WERI-Rb-1 (cell line): Measurements from ENCODE around the gene BEX3.
"Not testable (repeated sequence)": the region's sequence is repeated elsewhere in the genome, so short reads cannot be mapped to it uniquely, and the experiment has no call there.

Source experiments
- DNase-seq: peaks from one replicate; pipeline ENCODE4 v3.0.0-alpha.2; 2020
- H3K27ac ChIP-seq: fragments of 250-450 bp; sonication (Bioruptor Pico); 2 replicates; pipeline ENCODE4 v1.5.1; 2020; ENCODE audit warnings: mild to moderate bottlenecking, moderate library complexity
- H3K27me3 ChIP-seq: fragments of 250-450 bp; sonication (Bioruptor Pico); 2 replicates; pipeline ENCODE4 v1.5.1; 2021; ENCODE audit warnings: mild to moderate bottlenecking, low read depth, moderate library complexity; ENCODE audit not compliant: insufficient read depth, severe bottlenecking
- H3K36me3 ChIP-seq: fragments of 250-450 bp; sonication (Bioruptor Pico); 2 replicates; pipeline ENCODE4 v1.5.1; 2020; ENCODE audit warnings: mild to moderate bottlenecking, moderate library complexity
- H3K4me3 ChIP-seq: 2 replicates; pipeline ENCODE4 v1.5.1; 2011; ENCODE audit warnings: low read depth, mild to moderate bottlenecking, control low read depth, low read length
- H3K9me3 ChIP-seq: fragments of 250-450 bp; sonication (Bioruptor Pico); 2 replicates; pipeline ENCODE4 v1.5.1; 2021; ENCODE audit warnings: mild to moderate bottlenecking, moderate library complexity; ENCODE audit not compliant: severe bottlenecking
- CTCF ChIP-seq: IDR thresholded peaks from 2 replicates; pipeline ENCODE4 v1.5.1; 2011; ENCODE audit warnings: low read depth, mild to moderate bottlenecking, control low read depth, inconsistent platforms, low read length

Gene BEX3

GRCh38 chrX:103344606-103345005 lies 31.7 kb upstream of the BEX3 start:
- Histone ChIP-seq H3K36me3 (no peaks in the 10 kb centered on the region), H3K27ac (no peak overlapping the region), H3K27me3 (peaks cover 5% of the 10 kb centered on the region), H3K4me3 (no peak overlapping the region), H3K9me3 (no peaks in the 10 kb centered on the region)
- no peak for DNase-seq
- TF ChIP-seq CTCF = no peak

DNA sequence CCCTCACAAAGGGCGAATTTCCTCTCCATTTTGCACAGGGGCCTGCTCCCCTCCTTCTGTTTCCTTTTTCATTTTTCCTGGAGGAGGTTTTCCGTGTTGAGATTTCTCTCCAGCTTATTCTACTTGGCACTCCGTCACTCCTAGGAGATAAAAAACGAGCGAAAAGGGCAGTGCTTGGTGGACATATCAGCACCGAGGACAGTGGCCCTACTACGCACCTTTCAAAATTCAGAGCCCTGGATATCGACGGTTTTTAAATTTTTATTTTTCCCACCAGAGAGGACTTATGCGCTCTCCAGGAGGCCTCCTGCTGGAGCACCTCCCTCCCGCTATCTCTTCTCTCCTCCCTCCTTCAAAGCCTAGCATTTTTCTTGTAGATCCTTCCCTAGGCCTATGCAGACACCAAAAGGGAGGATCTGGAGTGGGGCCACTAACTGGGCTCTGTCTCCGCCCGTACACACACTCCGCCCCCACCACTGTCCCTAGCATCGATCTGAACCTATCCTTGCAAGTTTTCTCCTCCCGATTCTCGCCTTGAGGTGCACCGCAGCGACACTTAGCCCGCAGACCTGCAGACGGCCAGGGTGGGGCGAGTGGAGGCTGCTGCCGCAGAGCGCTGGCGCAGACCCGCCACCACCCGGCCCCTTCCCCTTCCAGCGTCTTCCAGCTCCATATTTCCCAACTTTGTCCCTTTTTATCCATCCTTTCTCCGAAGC lies 28.5 kb upstream of the BEX3 start:
- TF ChIP-seq CTCF = no peak
- H3K27ac ChIP-seq = no peak overlapping the region
- H3K4me3 ChIP-seq = no peak overlapping the region
- peaks cover 13% of the 10 kb centered on the region for H3K27me3 ChIP-seq
- DNase-seq = no peak
- H3K36me3 ChIP-seq = no peaks in the 10 kb centered on the region
- no peaks in the 10 kb centered on the region for H3K9me3 ChIP-seq

GRCh38 chrX:103356130-103356798 lies 20.1 kb upstream of the BEX3 start, which contains the start of gene TCEAL9:
TCEAL9 (plus strand) TSS chrX:103356506; CDS start chrX:103357685, 1,179 bp downstream.
- no peak for TF ChIP-seq CTCF
- peak; percentile 45 for DNase-seq
- H3K27ac ChIP-seq = peak within 1 kb of the TSS; percentile 41
- H3K9me3 ChIP-seq = no peaks in the 10 kb centered on the region
- H3K27me3 ChIP-seq = peaks cover 7% of the 10 kb centered on the region
- H3K36me3 ChIP-seq = no peaks in the 10 kb centered on the region
- peak within 1 kb of the TSS; percentile 68 for H3K4me3 ChIP-seq

- no peak for TF ChIP-seq CTCF
- Histone ChIP-seq H3K36me3 (no peaks in the 10 kb centered on the region), H3K27me3 (peaks cover 7% of the 10 kb centered on the region), H3K9me3 (no peaks in the 10 kb centered on the region), H3K4me3 (peak overlapping the region; percentile 68), H3K27ac (peak overlapping the region; percentile 41; the same call in 1 of the 2 replicates)
- no peak for DNase-seq
Measured at GRCh38 chrX:103356858-103357257, 19.5 kb upstream of the BEX3 start.

- peaks cover 7% of the 10 kb centered on the region for H3K27me3 ChIP-seq
- H3K36me3 ChIP-seq = no peaks in the 10 kb centered on the region
- H3K9me3 ChIP-seq = no peaks in the 10 kb centered on the region
- H3K27ac ChIP-seq = no peak overlapping the region
- no peak overlapping the region for H3K4me3 ChIP-seq
- DNase-seq = no peak
- TF ChIP-seq CTCF = no peak
Measured at GRCh38 chrX:103357871-103358270, 18.5 kb upstream of the BEX3 start.

GRCh38 chrX:103359605-103360004 lies 16.7 kb upstream of the BEX3 start:
- not testable (repeated sequence) for H3K36me3 ChIP-seq, H3K9me3 ChIP-seq, H3K4me3 ChIP-seq, H3K27me3 ChIP-seq, DNase-seq, H3K27ac ChIP-seq
